HCT116 (cell line): ENCODE results near the gene EYA3. TPM values are rescaled to one million over a fixed set of nuclear protein-coding genes. Genes with fewer than 3 reads are reported as not detected.

Experiments
- ATAC-seq: fragments of 200-7000 bp; cut with Tn5 transposase; 2 replicates; pipeline ENCODE4 v1.9.1; 2020; ENCODE audit warnings: mild to moderate bottlenecking, moderate library complexity
- BruUV-seq: library from RNA; stranded (reverse); fragments of 400-500 nt; replicated peaks from 2 replicates; lab custom pipeline; 2021; lab: Mats Ljungman, UMichigan
- CTCF ChIA-PET: fragments of 300-600 bp; sonication (Branson Sonifier 250); formaldehyde crosslinking; loops from one replicate; lab custom pipeline; 2021; ENCODE audit warnings: antibody characterized with exemption; lab: Charles Lee
- POLR2A ChIA-PET: fragments of 300-600, 350-600 bp; sonication (Branson Sonifier 250); formaldehyde crosslinking; loops from one replicate; lab custom pipeline; 2021; ENCODE audit warnings: antibody characterized with exemption; lab: Charles Lee
- RAD21 ChIA-PET, 2 experiments: fragments of 300-600 bp; sonication (Branson Sonifier 250); formaldehyde crosslinking; loops; one replicate each; lab custom pipeline; 2023; ENCODE audit warnings: low total read pairs in 2 of 2; ENCODE audit not compliant: uncharacterized antibody in 2 of 2, unreplicated experiment in 2 of 2, low non-redundant PET in 1 of 2; lab: Charles Lee
- DNase-seq: peaks from one replicate; pipeline ENCODE4 v3.0.0-alpha.2; 2010; ENCODE audit warnings: low read depth, low spot score
- H2AFZ ChIP-seq: fragments of 200-600 bp; shearing (Covaris generic), sonication (generic); 2 replicates; pipeline ENCODE4 v1.6.1; 2017; ENCODE audit warnings: low read depth, mixed run types, mixed read lengths, antibody characterized with exemption, low read length; ENCODE audit not compliant: poor library complexity, severe bottlenecking
- H3K27ac ChIP-seq: 2 replicates; pipeline ENCODE4 v1.5.1; 2012; ENCODE audit warnings: low read depth, low read length
- H3K27me3 ChIP-seq: fragments of 200-600 bp; sonication (generic); 2 replicates; pipeline ENCODE4 v1.6.1; 2016; ENCODE audit warnings: mixed run types, low read length, mixed read lengths; ENCODE audit not compliant: insufficient read depth
- H3K36me3 ChIP-seq, 2 experiments: fragments of 200-500 bp in 1 of 2; fragments of 200-600 bp in 1 of 2; sonication (Bioruptor generic) in 1 of 2; sonication (generic) in 1 of 2; 2 replicates each; pipeline versions ENCODE4 v1.5.1 to v1.6.1; 2014 to 2016; ENCODE audit warnings: low read length in 2 of 2, inconsistent platforms in 1 of 2, mixed read lengths in 1 of 2, mixed run types in 1 of 2; ENCODE audit not compliant: insufficient read depth in 2 of 2, control insufficient read depth in 1 of 2
- H3K4me1 ChIP-seq, 2 experiments: fragments of 200-600 bp in 1 of 2; sonication (generic) in 1 of 2; 2 replicates each; pipeline versions ENCODE4 v1.5.1 to v1.6.1; 2012 to 2017; ENCODE audit warnings: low read length in 2 of 2, inconsistent platforms in 1 of 2, mild to moderate bottlenecking in 1 of 2, mixed read lengths in 1 of 2, mixed run types in 1 of 2, moderate library complexity in 1 of 2; ENCODE audit not compliant: insufficient read depth in 2 of 2, control insufficient read depth in 1 of 2
- H3K4me2 ChIP-seq: fragments of 200-600 bp; sonication (generic); 2 replicates; pipeline ENCODE4 v1.6.1; 2017; ENCODE audit warnings: mixed run types, low read length, mixed read lengths
- H3K4me3 ChIP-seq, 2 experiments: fragments of 200-600 bp in 1 of 2; sonication (generic) in 1 of 2; replicated peaks in 1 of 2; 2 replicates each; pipeline ENCODE4 v1.5.1; 2011 to 2016; ENCODE audit warnings: low read length in 2 of 2, control low read depth in 1 of 2, low read depth in 1 of 2, mild to moderate bottlenecking in 1 of 2, mixed read lengths in 1 of 2, mixed run types in 1 of 2
- H3K79me2 ChIP-seq: fragments of 200-600 bp; sonication (generic); 2 replicates; pipeline ENCODE4 v1.6.1; 2017; ENCODE audit warnings: mild to moderate bottlenecking, mixed run types, low read length, moderate library complexity, mixed read lengths; ENCODE audit not compliant: insufficient read depth
- H3K9ac ChIP-seq: fragments of 200-600 bp; sonication (generic); 2 replicates; pipeline ENCODE4 v1.6.1; 2016; ENCODE audit warnings: low read length, mixed read lengths
- H3K9me2 ChIP-seq: fragments of 200-600 bp; sonication (generic), shearing (Covaris generic); 2 replicates; pipeline ENCODE4 v1.6.1; 2017; ENCODE audit warnings: mixed run types, mild to moderate bottlenecking, moderate library complexity; ENCODE audit not compliant: insufficient read depth
- H3K9me3 ChIP-seq, 2 experiments: fragments of 200-500 bp in 1 of 2; fragments of 200-600 bp in 1 of 2; sonication (Bioruptor generic) in 1 of 2; sonication (generic) in 1 of 2; 2 replicates each; pipeline ENCODE4 v1.6.1; 2014 to 2017; ENCODE audit warnings: low read length in 2 of 2, mixed read lengths in 2 of 2, inconsistent platforms in 1 of 2, low read depth in 1 of 2, mild to moderate bottlenecking in 1 of 2, mixed run types in 1 of 2, moderate library complexity in 1 of 2; ENCODE audit not compliant: control insufficient read depth in 1 of 2, insufficient read depth in 1 of 2
- H4K20me1 ChIP-seq: fragments of 200-600 bp; sonication (generic), shearing (Covaris generic); 2 replicates; pipeline ENCODE4 v1.6.1; 2017; ENCODE audit warnings: mixed run types, mild to moderate bottlenecking, moderate library complexity; ENCODE audit not compliant: insufficient read depth
- ATF3 ChIP-seq: IDR thresholded peaks from 2 replicates; pipeline ENCODE4 v1.6.1; 2012
- CEBPB ChIP-seq: IDR thresholded peaks from 2 replicates; pipeline ENCODE4 v1.6.1; 2012; ENCODE audit warnings: low read depth
- EGR1 ChIP-seq: IDR thresholded peaks from 2 replicates; pipeline ENCODE4 v1.6.1; 2012; ENCODE audit warnings: low read depth
- ELF1 ChIP-seq: IDR thresholded peaks from 2 replicates; pipeline ENCODE4 v1.6.1; 2012; ENCODE audit warnings: low read depth, borderline replicate concordance
- EZH2 ChIP-seq: fragments of 200-600 bp; sonication (generic); IDR thresholded peaks from 2 replicates; pipeline ENCODE4 v1.6.1; 2017; ENCODE audit warnings: antibody characterized with exemption, mixed run types
- FOSL1 ChIP-seq: IDR thresholded peaks from 2 replicates; pipeline ENCODE4 v1.6.1; 2012; ENCODE audit warnings: low read depth
- MAX ChIP-seq: IDR thresholded peaks from 2 replicates; pipeline ENCODE4 v1.6.1; 2012
- POLR2A ChIP-seq: IDR thresholded peaks from 2 replicates; pipeline ENCODE4 v1.7.0; 2011; ENCODE audit warnings: borderline replicate concordance; ENCODE audit not compliant: insufficient read depth, insufficient read length; ENCODE audit errors: extremely low read depth
- SP1 ChIP-seq: IDR thresholded peaks from 2 replicates; pipeline ENCODE4 v1.6.1; 2012; ENCODE audit warnings: low read depth
- SRF ChIP-seq: IDR thresholded peaks from 2 replicates; pipeline ENCODE4 v1.6.1; 2012; ENCODE audit warnings: low read depth
- YY1 ChIP-seq: IDR thresholded peaks from 2 replicates; pipeline ENCODE4 v1.6.1; 2011; ENCODE audit warnings: low read length, low read depth, moderate library complexity, mild to moderate bottlenecking; ENCODE audit not compliant: insufficient replicate concordance; ENCODE audit errors: extremely low read depth
- ZBTB33 ChIP-seq: IDR thresholded peaks from 2 replicates; pipeline ENCODE4 v1.6.1; 2011; ENCODE audit warnings: mild to moderate bottlenecking, low read length, moderate library complexity; ENCODE audit not compliant: insufficient replicate concordance; ENCODE audit errors: extremely low read depth
- intact Hi-C: fragments of 100-400 bp; cut with micrococcal nuclease; formaldehyde crosslinking; loops from 2 replicates; pipeline ENCODE4 v1.10.0; 2022
- total RNA-seq: library from RNA; stranded (reverse); gene quantifications from one replicate; pipeline ENCODE4 v1.2.1, GENCODE V29; 2021; ENCODE audit not compliant: unreplicated experiment

Gene EYA3
- total RNA-seq, 1 experiment from 2014 or later: 25.9 TPM

- TF ChIP-seq SP1 (no peak), SRF (no peak), MAX (no peak), ELF1 (no peak), FOSL1 (no peak), CEBPB (no peak), EGR1 (no peak), ZBTB33 (no peak), POLR2A (no peak), YY1 (no peak), ATF3 (no peak), EZH2 (no peak)
- DNase-seq (no peak), ATAC-seq (no peak)
- intact Hi-C loops: no loop called here
- ChIA-PET CTCF (interaction anchor here (1.5 kb wide), 1 partner anchor 43 kb away, joined by 3 read pairs; no protein-coding TSS in a partner anchor), POLR2A (no interaction called here), RAD21 (no interaction called here)
- H3K36me3 ChIP-seq: no peaks in the 10 kb centered on the region
- no TSS peak for BruUV-seq
- H3K4me1 ChIP-seq: peaks cover 0 to 10% of the 10 kb centered on the region in 2 experiments; a peak in 2 of 4 replicates
- no peaks in the 10 kb centered on the region for H3K9me3 ChIP-seq
- no peak overlapping the region for H2AFZ ChIP-seq
- no peaks in the 10 kb centered on the region for H3K27me3 ChIP-seq
- no peaks in the 10 kb centered on the region for H3K79me2 ChIP-seq
- no peaks in the 10 kb centered on the region for H4K20me1 ChIP-seq
- no peak overlapping the region for H3K4me3 ChIP-seq
- no peak overlapping the region for H3K27ac ChIP-seq
- H3K4me2 ChIP-seq: no peak overlapping the region
- H3K9me2 ChIP-seq: no peaks in the 10 kb centered on the region
- no peak overlapping the region for H3K9ac ChIP-seq
Measured at GRCh38 chr1:28134651-28135207, 46.3 kb upstream of the EYA3 start.
